Measurements from ENCODE around the gene PRICKLE1.

PRICKLE1 gene

DNA sequence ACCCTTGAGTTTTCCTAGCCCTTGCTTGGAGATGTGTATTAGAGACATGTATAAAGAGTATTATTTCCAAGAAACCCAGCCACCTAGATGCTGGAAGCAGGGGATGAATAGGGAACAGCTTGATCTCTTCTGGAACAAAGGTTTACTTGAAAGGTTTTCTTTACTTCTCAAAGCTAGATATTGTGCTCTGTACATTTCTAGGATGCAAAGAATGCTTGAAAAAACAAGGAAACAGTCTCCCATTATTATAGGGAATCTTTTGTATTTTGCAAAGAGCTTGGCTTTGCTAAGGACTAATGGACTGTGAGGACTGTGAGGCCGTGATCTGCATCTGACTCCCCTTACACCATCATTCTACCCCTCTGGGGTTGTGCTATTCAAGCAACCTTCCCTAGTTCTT lies 77.9 kb downstream of the PRICKLE1 start:
- TF ChIP-seq, protein P1, sequence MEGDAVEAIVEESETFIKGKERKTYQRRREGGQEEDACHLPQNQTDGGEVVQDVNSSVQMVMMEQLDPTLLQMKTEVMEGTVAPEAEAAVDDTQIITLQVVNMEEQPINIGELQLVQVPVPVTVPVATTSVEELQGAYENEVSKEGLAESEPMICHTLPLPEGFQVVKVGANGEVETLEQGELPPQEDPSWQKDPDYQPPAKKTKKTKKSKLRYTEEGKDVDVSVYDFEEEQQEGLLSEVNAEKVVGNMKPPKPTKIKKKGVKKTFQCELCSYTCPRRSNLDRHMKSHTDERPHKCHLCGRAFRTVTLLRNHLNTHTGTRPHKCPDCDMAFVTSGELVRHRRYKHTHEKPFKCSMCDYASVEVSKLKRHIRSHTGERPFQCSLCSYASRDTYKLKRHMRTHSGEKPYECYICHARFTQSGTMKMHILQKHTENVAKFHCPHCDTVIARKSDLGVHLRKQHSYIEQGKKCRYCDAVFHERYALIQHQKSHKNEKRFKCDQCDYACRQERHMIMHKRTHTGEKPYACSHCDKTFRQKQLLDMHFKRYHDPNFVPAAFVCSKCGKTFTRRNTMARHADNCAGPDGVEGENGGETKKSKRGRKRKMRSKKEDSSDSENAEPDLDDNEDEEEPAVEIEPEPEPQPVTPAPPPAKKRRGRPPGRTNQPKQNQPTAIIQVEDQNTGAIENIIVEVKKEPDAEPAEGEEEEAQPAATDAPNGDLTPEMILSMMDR (IDR thresholded peaks at IDR 0.05; ENCODE audit: borderline replicate concordance, insufficient read depth, low read depth, low read length): no peak

DNA sequence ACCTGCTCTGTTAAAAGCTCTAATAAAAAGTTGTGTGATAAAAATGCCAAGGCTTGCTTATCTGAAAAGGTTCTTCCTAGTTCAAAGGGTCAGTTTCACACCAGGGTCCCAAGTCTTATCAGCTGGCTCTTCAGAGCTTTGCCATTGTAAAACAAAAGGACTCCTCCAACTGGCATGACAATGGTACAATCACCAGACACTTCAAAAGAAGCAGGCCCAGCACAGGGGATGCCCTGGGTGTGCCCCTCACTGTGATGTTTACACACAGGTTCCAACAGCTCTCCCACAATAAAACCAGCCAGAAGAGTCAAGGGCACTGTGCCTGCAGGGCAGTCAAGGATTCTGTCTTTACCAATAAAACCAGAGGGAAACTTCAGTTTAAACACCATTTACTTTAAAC lies 78.7 kb downstream of the PRICKLE1 start:
- no peak overlapping the region for H3K4me3 ChIP-seq (ENCODE audit: low read depth, low read length)
- TF ChIP-seq, protein P1 (IDR thresholded peaks at IDR 0.05; ENCODE audit: borderline replicate concordance, insufficient read depth, low read depth, low read length): no peak

More for the DNA sequence above, 77.9 kb downstream of the PRICKLE1 start:
- H3K4me3 ChIP-seq (ENCODE audit: low read depth, low read length): no peak overlapping the region

DNA sequence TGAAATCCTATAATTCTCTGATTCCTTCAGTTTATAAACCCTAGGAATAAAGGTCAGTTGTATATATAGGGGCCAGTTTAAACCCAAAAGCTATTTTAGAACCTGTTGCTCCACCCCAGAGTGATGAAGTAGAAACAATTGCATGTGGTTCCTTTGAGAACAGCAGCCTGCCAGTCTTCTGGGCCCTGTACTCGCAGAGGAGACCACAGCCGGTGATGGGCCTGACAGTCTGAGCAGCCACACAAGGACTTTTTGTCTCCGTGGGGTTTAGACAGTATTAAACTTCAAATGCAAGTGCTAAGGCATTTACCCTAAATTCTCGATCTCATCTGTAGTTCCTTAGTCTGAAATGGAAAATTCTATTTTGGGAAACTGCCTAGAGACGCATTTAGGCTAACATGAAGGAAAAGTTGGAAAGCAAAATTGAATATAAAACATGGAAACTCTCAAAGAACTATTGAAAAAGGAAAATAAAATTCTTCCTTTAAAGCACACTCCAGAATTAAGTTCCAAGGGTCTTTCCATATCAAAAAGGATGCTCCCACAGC lies 80.6 kb downstream of the PRICKLE1 start:
- TF ChIP-seq, protein P1 (IDR thresholded peaks at IDR 0.05; ENCODE audit: borderline replicate concordance, insufficient read depth, low read depth, low read length): no peak

DNA sequence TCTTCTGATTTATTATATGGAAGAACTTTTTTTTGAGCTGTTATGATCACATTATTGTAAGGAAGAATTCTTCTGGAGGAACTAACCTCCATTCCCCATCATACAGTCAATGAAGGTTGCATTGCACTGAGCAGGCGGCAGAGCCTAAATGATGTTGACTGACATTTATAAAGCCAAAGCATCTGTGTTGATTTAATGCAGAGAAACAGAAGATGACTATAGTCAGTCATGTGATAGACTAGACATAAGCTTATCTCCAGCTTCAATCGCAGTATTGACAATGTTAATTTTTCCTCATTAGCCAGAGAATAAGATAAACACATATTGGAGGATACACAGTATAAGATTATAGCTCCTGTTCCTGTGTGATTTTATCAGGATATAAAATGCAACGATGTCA lies 82.0 kb downstream of the PRICKLE1 start:
- TF ChIP-seq, protein P1 (IDR thresholded peaks at IDR 0.05; ENCODE audit: borderline replicate concordance, insufficient read depth, low read depth, low read length): no peak
- H3K4me3 ChIP-seq (ENCODE audit: low read depth, low read length): no peak overlapping the region

More for the DNA sequence above, 80.6 kb downstream of the PRICKLE1 start:
- no peak overlapping the region for H3K4me3 ChIP-seq (ENCODE audit: low read depth, low read length)

DNA sequence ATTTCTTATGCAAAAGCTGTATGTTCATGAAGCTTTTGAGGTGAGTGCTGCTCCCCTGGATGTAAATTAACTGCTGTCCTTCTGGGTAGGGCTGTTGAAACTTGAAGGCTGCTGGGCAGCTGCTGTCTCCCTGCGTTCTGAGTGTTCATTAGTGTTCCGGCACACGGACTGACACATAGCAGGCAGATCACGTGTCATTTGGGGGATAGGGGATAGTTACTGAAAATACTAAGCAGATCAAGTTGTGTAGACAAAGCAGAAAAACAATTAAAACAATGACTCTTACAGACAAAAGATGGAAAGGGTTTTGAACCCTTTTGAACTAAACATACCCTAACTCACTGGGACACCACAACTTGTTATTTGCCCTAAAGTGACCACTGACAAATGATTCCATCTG lies 82.5 kb downstream of the PRICKLE1 start:
- H3K4me3 ChIP-seq (ENCODE audit: low read depth, low read length): no peak overlapping the region
- TF ChIP-seq, protein P1 (IDR thresholded peaks at IDR 0.05; ENCODE audit: borderline replicate concordance, insufficient read depth, low read depth, low read length): no peak

DNA sequence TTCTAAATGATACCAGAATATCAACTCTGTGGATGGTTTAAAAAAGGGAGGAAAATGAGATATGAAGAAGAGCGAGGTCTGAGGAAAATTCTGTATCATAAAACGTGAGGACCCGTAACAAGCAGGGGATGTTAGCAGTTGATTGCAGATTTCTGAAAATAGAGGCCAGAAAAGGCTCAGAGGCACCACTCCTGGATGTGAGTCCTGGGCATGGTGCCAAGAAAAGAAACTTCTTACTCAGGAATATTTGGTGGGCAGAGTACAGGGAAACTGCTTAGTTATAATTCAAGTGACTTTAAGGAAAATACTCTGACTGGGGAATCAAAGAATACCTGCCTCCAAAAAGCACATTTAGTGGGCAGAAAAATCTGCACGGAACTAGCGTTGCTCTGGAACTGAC lies 85.5 kb downstream of the PRICKLE1 start:
- H3K4me3 ChIP-seq (ENCODE audit: low read depth, low read length): no peak overlapping the region
- TF ChIP-seq, protein P1 (IDR thresholded peaks at IDR 0.05; ENCODE audit: borderline replicate concordance, insufficient read depth, low read depth, low read length): no peak

DNA sequence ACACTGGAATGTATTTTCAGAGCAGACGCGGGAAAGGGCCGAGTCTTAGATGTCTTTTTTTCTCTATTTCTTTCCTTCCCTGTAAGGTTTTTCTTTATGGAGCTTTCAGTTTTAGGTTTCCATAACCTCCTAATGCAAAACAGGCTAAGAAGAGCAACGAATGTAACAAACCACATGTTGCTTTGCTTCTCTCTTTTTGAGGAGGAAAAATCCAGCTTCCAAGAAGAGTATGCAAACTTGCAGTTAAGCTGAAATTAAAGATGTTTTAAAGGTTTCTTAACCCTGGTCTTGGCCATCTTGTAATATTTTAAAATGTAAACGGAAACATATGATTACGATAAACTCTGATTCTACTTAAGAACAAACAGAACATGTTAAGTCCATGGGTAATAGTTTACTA lies 86.9 kb downstream of the PRICKLE1 start:
- TF ChIP-seq, protein P1 (IDR thresholded peaks at IDR 0.05; ENCODE audit: borderline replicate concordance, insufficient read depth, low read depth, low read length): no peak
- H3K4me3 ChIP-seq (ENCODE audit: low read depth, low read length): no peak overlapping the region

Measured in GM12875 (cell line).